Fibroblast of skin of scalp (primary cell): Measurements from ENCODE around the gene ABHD12.

Experiments
- DNase-seq: peaks from one replicate; pipeline ENCODE4 v3.0.0-alpha.2; 2013

ABHD12 gene

GRCh38 chr20:25380945-25381614 is 9.6 kb downstream of the ABHD12 start:
- no peak for DNase-seq

GRCh38 chr20:25378884-25379733 is 11.5 kb downstream of the ABHD12 start:
- no peak for DNase-seq

GRCh38 chr20:25378189-25378883 is 12.3 kb downstream of the ABHD12 start:
- no peak for DNase-seq

- DNase-seq = no peak
Observed at GRCh38 chr20:25376886-25377285, 13.7 kb downstream of the ABHD12 start.

- no peak for DNase-seq
Observed at GRCh38 chr20:25376236-25376635, 14.4 kb downstream of the ABHD12 start.

GRCh38 chr20:25374842-25375241 is 15.8 kb downstream of the ABHD12 start:
- DNase-seq = no peak

GRCh38 chr20:25372584-25373336 is 17.9 kb downstream of the ABHD12 start:
- DNase-seq = peak; percentile 93

- DNase-seq = peak; percentile 12
Observed at GRCh38 chr20:25369971-25370370, 20.7 kb downstream of the ABHD12 start.

GRCh38 chr20:25369529-25369928 is 21.1 kb downstream of the ABHD12 start:
- no peak for DNase-seq

GRCh38 chr20:25368976-25369375 is 21.7 kb downstream of the ABHD12 start:
- no peak for DNase-seq

GRCh38 chr20:25368526-25368925 is 22.1 kb downstream of the ABHD12 start:
- DNase-seq = no peak

- no peak for DNase-seq
Observed at GRCh38 chr20:25364879-25365699, 25.5 kb downstream of the ABHD12 start.

- DNase-seq = no peak
Observed at GRCh38 chr20:25364180-25364788, 26.4 kb downstream of the ABHD12 start.

- DNase-seq = peak; percentile 57
Observed at GRCh38 chr20:25361287-25361683, 29.4 kb downstream of the ABHD12 start.

GRCh38 chr20:25360631-25361286 is 29.9 kb downstream of the ABHD12 start:
- DNase-seq = peak; percentile 49

GRCh38 chr20:25356271-25356933 is 34.2 kb downstream of the ABHD12 start:
- no peak for DNase-seq

- DNase-seq = no peak
Observed at GRCh38 chr20:25355866-25356265, 34.8 kb downstream of the ABHD12 start.

GRCh38 chr20:25355011-25355595 is 35.5 kb downstream of the ABHD12 start:
- DNase-seq = no peak
